Body of pancreas (tissue), 4 donors: ENCODE results near the gene TBX18.

Experiments used
- POLR2A ChIP-seq, 3 donors: fragments of 450-650 bp; IDR thresholded peaks; one replicate each; pipeline ENCODE4 v1.6.1; 2016; ENCODE audit warnings: antibody characterized with exemption in 3 of 3, mild to moderate bottlenecking in 2 of 3
- TF ChIP-seq, protein P1 (sequence below), 7 experiments: fragments of 450-650 bp in 4 of 7; fragments of 200-600 bp in 3 of 7; sonication (generic) in 3 of 7; IDR thresholded peaks; one replicate each; pipeline ENCODE4 v1.5.1; 2016 to 2019; ENCODE audit warnings: antibody characterized with exemption in 7 of 7

DNA sequence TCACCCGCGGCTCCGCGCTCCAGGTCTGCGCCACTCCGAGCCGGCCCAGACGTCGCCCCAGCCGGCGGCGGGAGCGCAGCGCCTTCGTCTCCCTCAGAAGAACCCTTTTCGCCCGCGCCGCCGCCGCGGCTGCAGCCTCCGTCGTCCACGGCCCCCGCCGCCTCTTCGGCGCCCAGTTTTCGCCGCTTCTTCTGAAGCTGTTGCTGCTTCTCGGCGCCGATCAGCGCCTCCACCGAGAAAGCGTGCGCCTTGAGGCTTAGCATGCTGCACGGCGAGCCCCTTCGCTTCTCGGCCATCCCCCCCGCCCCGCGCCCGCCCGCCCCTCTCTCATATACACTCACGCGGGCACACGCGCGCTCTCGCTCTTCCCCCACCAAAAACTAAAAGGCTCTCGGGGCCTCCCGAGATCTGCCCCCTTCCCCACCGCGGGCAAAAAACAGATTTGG lies 489 bp downstream of the TBX18 start:
- TF ChIP-seq, protein P1, sequence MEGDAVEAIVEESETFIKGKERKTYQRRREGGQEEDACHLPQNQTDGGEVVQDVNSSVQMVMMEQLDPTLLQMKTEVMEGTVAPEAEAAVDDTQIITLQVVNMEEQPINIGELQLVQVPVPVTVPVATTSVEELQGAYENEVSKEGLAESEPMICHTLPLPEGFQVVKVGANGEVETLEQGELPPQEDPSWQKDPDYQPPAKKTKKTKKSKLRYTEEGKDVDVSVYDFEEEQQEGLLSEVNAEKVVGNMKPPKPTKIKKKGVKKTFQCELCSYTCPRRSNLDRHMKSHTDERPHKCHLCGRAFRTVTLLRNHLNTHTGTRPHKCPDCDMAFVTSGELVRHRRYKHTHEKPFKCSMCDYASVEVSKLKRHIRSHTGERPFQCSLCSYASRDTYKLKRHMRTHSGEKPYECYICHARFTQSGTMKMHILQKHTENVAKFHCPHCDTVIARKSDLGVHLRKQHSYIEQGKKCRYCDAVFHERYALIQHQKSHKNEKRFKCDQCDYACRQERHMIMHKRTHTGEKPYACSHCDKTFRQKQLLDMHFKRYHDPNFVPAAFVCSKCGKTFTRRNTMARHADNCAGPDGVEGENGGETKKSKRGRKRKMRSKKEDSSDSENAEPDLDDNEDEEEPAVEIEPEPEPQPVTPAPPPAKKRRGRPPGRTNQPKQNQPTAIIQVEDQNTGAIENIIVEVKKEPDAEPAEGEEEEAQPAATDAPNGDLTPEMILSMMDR (IDR thresholded peaks at IDR 0.05): no peak
- TF ChIP-seq POLR2A (IDR thresholded peaks at IDR 0.05): no peak
